Panc1 (cell line): ENCODE results near the gene SORBS1. TPM values are rescaled to one million over a fixed set of nuclear protein-coding genes. Genes with fewer than 3 reads are reported as not detected.

Source experiments
- ATAC-seq: fragments of 200-7000 bp; cut with Tn5 transposase; 2 replicates; pipeline ENCODE4 v1.9.1; 2020; ENCODE audit warnings: mild to moderate bottlenecking, moderate library complexity
- BruUV-seq: library from RNA; stranded (reverse); fragments of 400-500 nt; replicated peaks from 2 replicates; lab custom pipeline; 2021; lab: Mats Ljungman, UMichigan
- CTCF ChIA-PET: fragments of 300-600 bp; sonication (Branson Sonifier 250); formaldehyde crosslinking; loops from one replicate; lab custom pipeline; 2022; ENCODE audit warnings: antibody characterized with exemption; lab: Charles Lee
- POLR2A ChIA-PET: fragments of 300-600 bp; sonication (Branson Sonifier 250); formaldehyde crosslinking; loops from one replicate; lab custom pipeline; 2022; ENCODE audit warnings: antibody characterized with exemption; lab: Charles Lee
- DNase-seq: peaks from one replicate; pipeline ENCODE4 v3.0.0-alpha.2; 2010; ENCODE audit warnings: low read depth, low spot score
- H3K27ac ChIP-seq: 2 replicates; pipeline ENCODE4 v1.5.1; 2011; ENCODE audit warnings: mild to moderate bottlenecking, low read length, inconsistent platforms
- H3K27me3 ChIP-seq: fragments of 200-500 bp; sonication (Bioruptor generic); 2 replicates; pipeline ENCODE4 v1.6.0; 2014; ENCODE audit warnings: low read length, inconsistent platforms; ENCODE audit not compliant: control insufficient read depth, insufficient read depth
- H3K36me3 ChIP-seq: fragments of 200-500 bp; sonication (Bioruptor generic); 2 replicates; pipeline ENCODE4 v1.5.1; 2014; ENCODE audit warnings: inconsistent platforms, mild to moderate bottlenecking, low read length, moderate library complexity; ENCODE audit not compliant: control insufficient read depth, insufficient read depth
- H3K4me1 ChIP-seq: 2 replicates; pipeline ENCODE4 v1.5.1; 2011; ENCODE audit warnings: inconsistent platforms, mild to moderate bottlenecking, low read length, moderate library complexity; ENCODE audit not compliant: control insufficient read depth, insufficient read depth
- H3K4me3 ChIP-seq, 2 experiments: 2 replicates each; pipeline ENCODE4 v1.5.1; 2011 to 2012; ENCODE audit warnings: low read depth in 2 of 2, low read length in 2 of 2, mild to moderate bottlenecking in 2 of 2, inconsistent platforms in 1 of 2, moderate library complexity in 1 of 2
- H3K9me3 ChIP-seq: fragments of 200-500 bp; sonication (Bioruptor generic); 2 replicates; pipeline ENCODE4 v1.5.1; 2014; ENCODE audit warnings: low read depth, mild to moderate bottlenecking, inconsistent platforms, low read length, moderate library complexity; ENCODE audit not compliant: control insufficient read depth, insufficient read depth
- POLR2AphosphoS5 ChIP-seq: IDR thresholded peaks from 2 replicates; pipeline ENCODE4 v1.6.1; 2012; ENCODE audit warnings: mild to moderate bottlenecking, low read depth, low read length, moderate library complexity
- REST ChIP-seq, 2 experiments: IDR thresholded peaks; 2 replicates each; pipeline ENCODE4 v1.6.1; 2011 to 2012; ENCODE audit warnings: low read depth in 2 of 2, control low read depth in 1 of 2, low read length in 1 of 2, mild to moderate bottlenecking in 1 of 2, moderate library complexity in 1 of 2; ENCODE audit not compliant: insufficient read depth in 1 of 2
- SIN3A ChIP-seq: IDR thresholded peaks from 2 replicates; pipeline ENCODE4 v1.6.1; 2012; ENCODE audit warnings: low read depth, mild to moderate bottlenecking, low read length, moderate library complexity, borderline replicate concordance; ENCODE audit not compliant: insufficient read depth
- TCF7L2 ChIP-seq: IDR thresholded peaks from 2 replicates; pipeline ENCODE4 v1.6.1; 2011; ENCODE audit warnings: mild to moderate bottlenecking, low read depth, low read length, inconsistent platforms
- in situ Hi-C: cut with HindIII; loops from 2 replicates; pipeline ENCODE4 v1.10.0; 2016; ENCODE audit warnings: low sequenced_read_pairs, low pct_unique_long_range_greater_than_20kb
- intact Hi-C: fragments of 100-400 bp; cut with micrococcal nuclease; formaldehyde crosslinking; loops from one replicate; pipeline ENCODE4 v1.10.0; 2022; ENCODE audit not compliant: unreplicated experiment
- total RNA-seq: library from RNA; stranded (reverse); gene quantifications from one replicate; pipeline ENCODE4 v1.2.1, GENCODE V29; 2021; ENCODE audit not compliant: unreplicated experiment
- TF ChIP-seq, protein P1 (sequence below): fragments of 450-650 bp; IDR thresholded peaks from 2 replicates; pipeline ENCODE4 v1.5.1; 2017; ENCODE audit warnings: mild to moderate bottlenecking

Gene SORBS1
- total RNA-seq, 1 experiment from 2014 or later, result 29.4 TPM

GRCh38 chr10:95606922-95607321, 45.8 kb upstream of the SORBS1 start:
- in situ Hi-C loops, result no loop called here
- Histone ChIP-seq H3K36me3 (peaks cover 19% of the 10 kb centered on the region), H3K4me3 (no peak overlapping the region), H3K27ac (no peak overlapping the region), H3K9me3 (no peaks in the 10 kb centered on the region), H3K4me1 (no peaks in the 10 kb centered on the region), H3K27me3 (no peaks in the 10 kb centered on the region)
- CTCF ChIA-PET, result no interaction called here
- POLR2A ChIA-PET, result no interaction called here
- DNase-seq (no peak), ATAC-seq (no peak)
- intact Hi-C loops, result loop anchor here (10.0 kb wide), 1 partner anchor 472 kb away; no protein-coding TSS in a partner anchor
- no TSS peak for BruUV-seq
- no peak for TF ChIP-seq REST (IDR thresholded peaks at IDR 0.05; ENCODE audit: insufficient read depth in 1 of 2, low read depth in 2 of 2, low read length in 1 of 2)
- no peak for TF ChIP-seq SIN3A
- no peak for TF ChIP-seq POLR2AphosphoS5
- TF ChIP-seq, protein P1, sequence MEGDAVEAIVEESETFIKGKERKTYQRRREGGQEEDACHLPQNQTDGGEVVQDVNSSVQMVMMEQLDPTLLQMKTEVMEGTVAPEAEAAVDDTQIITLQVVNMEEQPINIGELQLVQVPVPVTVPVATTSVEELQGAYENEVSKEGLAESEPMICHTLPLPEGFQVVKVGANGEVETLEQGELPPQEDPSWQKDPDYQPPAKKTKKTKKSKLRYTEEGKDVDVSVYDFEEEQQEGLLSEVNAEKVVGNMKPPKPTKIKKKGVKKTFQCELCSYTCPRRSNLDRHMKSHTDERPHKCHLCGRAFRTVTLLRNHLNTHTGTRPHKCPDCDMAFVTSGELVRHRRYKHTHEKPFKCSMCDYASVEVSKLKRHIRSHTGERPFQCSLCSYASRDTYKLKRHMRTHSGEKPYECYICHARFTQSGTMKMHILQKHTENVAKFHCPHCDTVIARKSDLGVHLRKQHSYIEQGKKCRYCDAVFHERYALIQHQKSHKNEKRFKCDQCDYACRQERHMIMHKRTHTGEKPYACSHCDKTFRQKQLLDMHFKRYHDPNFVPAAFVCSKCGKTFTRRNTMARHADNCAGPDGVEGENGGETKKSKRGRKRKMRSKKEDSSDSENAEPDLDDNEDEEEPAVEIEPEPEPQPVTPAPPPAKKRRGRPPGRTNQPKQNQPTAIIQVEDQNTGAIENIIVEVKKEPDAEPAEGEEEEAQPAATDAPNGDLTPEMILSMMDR, result no peak
- TF ChIP-seq TCF7L2, result no peak

GRCh38 chr10:95605163-95605562, 44.0 kb upstream of the SORBS1 start:
- CTCF ChIA-PET, result interaction anchor here (3.3 kb wide), 1 partner anchor 175 kb away, joined by 21 read pairs; no protein-coding TSS in a partner anchor
- DNase-seq, result no peak
- ATAC-seq, result no peak
- in situ Hi-C loops (no loop called here), intact Hi-C loops (loop anchor here (10.0 kb wide), 1 partner anchor 470 kb away; no protein-coding TSS in a partner anchor)
- Histone ChIP-seq H3K27ac (no peak overlapping the region), H3K27me3 (no peaks in the 10 kb centered on the region), H3K4me3 (no peak overlapping the region), H3K9me3 (no peaks in the 10 kb centered on the region), H3K4me1 (0 out of 2 replicates have a peak, but pooled peaks cover 2% of the 10 kb centered on the region), H3K36me3 (peaks cover 7% of the 10 kb centered on the region)
- TF ChIP-seq SIN3A (no peak), POLR2AphosphoS5 (no peak), REST (IDR thresholded peaks at IDR 0.05; ENCODE audit: insufficient read depth in 1 of 2, low read depth in 2 of 2, low read length in 1 of 2) (no peak), TCF7L2 (no peak)
- TF ChIP-seq, protein P1, result no peak
- no TSS peak for BruUV-seq
- POLR2A ChIA-PET, result no interaction called here
